DOHH2 (cell line): Measurements from ENCODE around the gene SMG6.

ENCODE experiments used
- H3F3A ChIP-seq: fragments of 200-600 bp; sonication (generic), shearing (Covaris generic); 2 replicates; pipeline ENCODE4 v1.6.0; 2016; ENCODE audit warnings: antibody characterized with exemption, mild to moderate bottlenecking; ENCODE audit not compliant: control insufficient read depth, insufficient read depth
- H3K27ac ChIP-seq: fragments of 200-600 bp; sonication (generic); 2 replicates; pipeline ENCODE4 v1.5.1; 2014; ENCODE audit warnings: low read depth, mild to moderate bottlenecking, low read length, moderate library complexity
- H3K27me3 ChIP-seq: fragments of 200-600 bp; sonication (generic); 2 replicates; pipeline ENCODE4 v1.6.1; 2014; ENCODE audit warnings: mild to moderate bottlenecking, low read length, mixed read lengths; ENCODE audit not compliant: control insufficient read depth
- H3K36me3 ChIP-seq: fragments of 200-600 bp; sonication (generic); 2 replicates; pipeline ENCODE4 v1.6.1; 2014; ENCODE audit warnings: mild to moderate bottlenecking, low read length, moderate library complexity, mixed read lengths; ENCODE audit not compliant: control insufficient read depth
- H3K4me1 ChIP-seq: fragments of 200-600 bp; sonication (generic); 2 replicates; pipeline ENCODE4 v1.6.1; 2014; ENCODE audit warnings: mild to moderate bottlenecking, low read length, mixed read lengths; ENCODE audit not compliant: control insufficient read depth
- H3K4me2 ChIP-seq: fragments of 200-600 bp; sonication (generic); 2 replicates; pipeline ENCODE4 v1.6.0; 2014; ENCODE audit warnings: mild to moderate bottlenecking, low read length, moderate library complexity
- H3K4me3 ChIP-seq: fragments of 200-600 bp; sonication (generic); 2 replicates; pipeline ENCODE4 v1.5.1; 2014; ENCODE audit warnings: mild to moderate bottlenecking, low read length, mixed read lengths
- H3K79me2 ChIP-seq: fragments of 200-600 bp; sonication (generic); 2 replicates; pipeline ENCODE4 v1.6.1; 2014; ENCODE audit warnings: mild to moderate bottlenecking, low read length, mixed read lengths; ENCODE audit not compliant: control insufficient read depth
- H3K9me2 ChIP-seq: fragments of 200-600 bp; sonication (generic); replicated peaks from 2 replicates; pipeline ENCODE4 v1.6.1; 2014; ENCODE audit warnings: mild to moderate bottlenecking, low read length, mixed read lengths; ENCODE audit not compliant: control insufficient read depth
- H3K9me3 ChIP-seq: fragments of 200-600 bp; sonication (generic); 2 replicates; pipeline ENCODE4 v1.6.1; 2014; ENCODE audit warnings: antibody characterized with exemption, low read length, mixed read lengths; ENCODE audit not compliant: control insufficient read depth, insufficient read depth
- H4K20me1 ChIP-seq: fragments of 200-600 bp; sonication (generic); 2 replicates; pipeline ENCODE4 v1.6.0; 2014; ENCODE audit warnings: low read depth, mild to moderate bottlenecking, antibody characterized with exemption, low read length, moderate library complexity; ENCODE audit not compliant: control insufficient read depth, insufficient read depth
- EZH2phosphoT487 ChIP-seq: fragments of 200-600 bp; sonication (generic); IDR thresholded peaks from 2 replicates; pipeline ENCODE4 v1.6.1; 2017; ENCODE audit warnings: borderline replicate concordance, mild to moderate bottlenecking, antibody characterized with exemption, low read length, moderate library complexity, mixed read lengths
- TF ChIP-seq, protein P1 (sequence below): fragments of 200-600 bp; sonication (generic); IDR thresholded peaks from one replicate; pipeline ENCODE4 v1.5.1; 2014; ENCODE audit warnings: antibody characterized with exemption, mild to moderate bottlenecking, low read depth, low read length; ENCODE audit not compliant: poor library complexity, severe bottlenecking

Gene SMG6

DNA sequence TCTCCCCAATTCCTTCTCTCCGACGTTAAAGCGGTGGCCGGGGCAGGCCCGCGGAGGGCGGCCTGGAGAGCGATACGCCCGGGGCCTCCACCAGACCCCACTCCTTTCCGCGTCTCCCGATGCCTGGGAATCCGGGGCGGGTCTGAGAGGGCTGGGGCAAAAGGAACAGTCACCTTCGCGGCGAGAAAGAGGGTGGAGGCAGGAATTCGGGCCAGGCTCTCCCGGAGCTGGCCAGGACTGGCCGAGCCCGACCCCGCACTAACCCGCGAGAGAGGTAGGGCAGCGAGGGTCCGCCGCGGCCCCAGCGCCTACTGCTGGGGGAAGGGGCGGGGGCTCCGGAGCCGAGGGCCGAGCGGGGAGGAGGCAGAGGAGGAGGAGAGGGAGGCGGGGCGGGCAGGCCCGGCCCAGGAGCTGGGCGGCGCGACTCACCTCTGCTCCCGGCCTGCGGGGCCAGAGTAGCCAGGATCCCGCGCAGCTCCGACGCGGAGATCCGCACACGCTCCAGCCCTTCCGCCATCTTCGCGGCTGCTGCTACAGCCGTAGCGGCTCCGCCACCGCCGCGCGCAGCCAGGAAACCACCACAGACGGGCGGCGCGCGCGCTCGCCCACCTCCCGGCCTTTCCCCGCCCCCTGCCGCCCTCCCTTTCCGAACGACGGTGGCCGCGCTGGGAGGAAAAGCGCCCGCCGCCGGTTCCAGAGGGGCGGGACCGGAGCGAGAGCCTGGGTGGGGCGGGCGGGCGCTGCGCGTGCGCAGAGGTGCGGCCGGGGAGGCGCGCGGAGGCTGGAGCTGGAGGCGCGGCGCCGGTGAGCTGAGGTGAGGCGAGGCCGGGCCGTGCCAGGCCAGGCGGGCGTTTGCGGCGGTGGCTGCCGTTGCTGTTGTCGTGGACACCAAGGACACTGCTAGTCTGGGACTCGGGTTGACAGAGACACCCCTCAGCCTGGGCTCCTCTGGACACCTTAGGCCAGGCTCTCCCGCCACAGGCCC, at the start of gene SMG6, which contains the start of gene SRR:
Gene SMG6, minus strand, starts transcription at position 582 of the 985 bp plus-strand sequence. Its CDS starts 65 bp downstream, at position 517.
Gene SRR, plus strand, starts transcription at position 747 of the 985 bp plus-strand sequence. CDS start 11,611 bp downstream, outside the sequence.
- TF ChIP-seq, protein P1, sequence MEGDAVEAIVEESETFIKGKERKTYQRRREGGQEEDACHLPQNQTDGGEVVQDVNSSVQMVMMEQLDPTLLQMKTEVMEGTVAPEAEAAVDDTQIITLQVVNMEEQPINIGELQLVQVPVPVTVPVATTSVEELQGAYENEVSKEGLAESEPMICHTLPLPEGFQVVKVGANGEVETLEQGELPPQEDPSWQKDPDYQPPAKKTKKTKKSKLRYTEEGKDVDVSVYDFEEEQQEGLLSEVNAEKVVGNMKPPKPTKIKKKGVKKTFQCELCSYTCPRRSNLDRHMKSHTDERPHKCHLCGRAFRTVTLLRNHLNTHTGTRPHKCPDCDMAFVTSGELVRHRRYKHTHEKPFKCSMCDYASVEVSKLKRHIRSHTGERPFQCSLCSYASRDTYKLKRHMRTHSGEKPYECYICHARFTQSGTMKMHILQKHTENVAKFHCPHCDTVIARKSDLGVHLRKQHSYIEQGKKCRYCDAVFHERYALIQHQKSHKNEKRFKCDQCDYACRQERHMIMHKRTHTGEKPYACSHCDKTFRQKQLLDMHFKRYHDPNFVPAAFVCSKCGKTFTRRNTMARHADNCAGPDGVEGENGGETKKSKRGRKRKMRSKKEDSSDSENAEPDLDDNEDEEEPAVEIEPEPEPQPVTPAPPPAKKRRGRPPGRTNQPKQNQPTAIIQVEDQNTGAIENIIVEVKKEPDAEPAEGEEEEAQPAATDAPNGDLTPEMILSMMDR: no peak
- TF ChIP-seq EZH2phosphoT487: no peak
- Histone ChIP-seq H3K9me2 (no peaks in the 10 kb centered on the region), H3K27me3 (no peaks in the 10 kb centered on the region), H3K27ac (peak within 1 kb of the TSS; percentile 51), H3K4me2 (peak within 1 kb of the TSS; percentile 74), H3K4me3 (peak within 1 kb of the TSS; percentile 95), H3K9me3 (no peaks in the 10 kb centered on the region), H4K20me1 (peaks cover 5% of the 10 kb centered on the region; the same call in 1 of the 2 replicates), H3F3A (peaks cover 7% of the 10 kb centered on the region; the same call in 1 of the 2 replicates), H3K36me3 (peaks cover 35% of the 10 kb centered on the region), H3K4me1 (peaks cover 15% of the 10 kb centered on the region), H3K79me2 (peaks cover 69% of the 10 kb centered on the region)

DNA sequence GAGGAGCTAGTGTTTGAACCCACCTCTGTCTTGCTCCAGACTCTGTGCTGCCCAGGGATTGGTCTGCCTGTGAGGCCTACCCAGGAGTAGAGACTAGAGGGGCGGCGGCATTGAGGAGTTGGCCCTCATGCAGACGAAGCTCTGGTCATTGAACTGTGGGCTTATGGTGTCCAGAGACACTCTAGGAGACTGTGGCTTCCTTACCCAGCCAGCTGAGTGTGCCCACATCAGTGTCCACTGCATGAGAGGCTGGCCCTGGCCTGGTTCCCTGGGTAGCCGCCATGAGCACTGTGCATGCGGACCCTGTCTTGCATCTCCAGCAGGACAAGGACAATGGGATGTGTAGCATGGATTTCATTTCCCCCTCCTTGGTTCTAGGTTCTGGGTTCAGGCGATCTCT, 47.7 kb upstream of the SMG6 start:
- H3F3A ChIP-seq: peaks cover 8% of the 10 kb centered on the region; the same call in 1 of the 2 replicates
- H3K4me2 ChIP-seq: no peak overlapping the region
- no peaks in the 10 kb centered on the region for H3K9me3 ChIP-seq
- no peaks in the 10 kb centered on the region for H3K79me2 ChIP-seq
- no peaks in the 10 kb centered on the region for H3K36me3 ChIP-seq
- no peak overlapping the region for H3K27ac ChIP-seq
- H3K4me1 ChIP-seq: peaks cover 10% of the 10 kb centered on the region
- H4K20me1 ChIP-seq: no peaks in the 10 kb centered on the region
- TF ChIP-seq, protein P1: no peak
- no peak for TF ChIP-seq EZH2phosphoT487
- H3K9me2 ChIP-seq: no peaks in the 10 kb centered on the region
- no peaks in the 10 kb centered on the region for H3K27me3 ChIP-seq
- H3K4me3 ChIP-seq: no peak overlapping the region

DNA sequence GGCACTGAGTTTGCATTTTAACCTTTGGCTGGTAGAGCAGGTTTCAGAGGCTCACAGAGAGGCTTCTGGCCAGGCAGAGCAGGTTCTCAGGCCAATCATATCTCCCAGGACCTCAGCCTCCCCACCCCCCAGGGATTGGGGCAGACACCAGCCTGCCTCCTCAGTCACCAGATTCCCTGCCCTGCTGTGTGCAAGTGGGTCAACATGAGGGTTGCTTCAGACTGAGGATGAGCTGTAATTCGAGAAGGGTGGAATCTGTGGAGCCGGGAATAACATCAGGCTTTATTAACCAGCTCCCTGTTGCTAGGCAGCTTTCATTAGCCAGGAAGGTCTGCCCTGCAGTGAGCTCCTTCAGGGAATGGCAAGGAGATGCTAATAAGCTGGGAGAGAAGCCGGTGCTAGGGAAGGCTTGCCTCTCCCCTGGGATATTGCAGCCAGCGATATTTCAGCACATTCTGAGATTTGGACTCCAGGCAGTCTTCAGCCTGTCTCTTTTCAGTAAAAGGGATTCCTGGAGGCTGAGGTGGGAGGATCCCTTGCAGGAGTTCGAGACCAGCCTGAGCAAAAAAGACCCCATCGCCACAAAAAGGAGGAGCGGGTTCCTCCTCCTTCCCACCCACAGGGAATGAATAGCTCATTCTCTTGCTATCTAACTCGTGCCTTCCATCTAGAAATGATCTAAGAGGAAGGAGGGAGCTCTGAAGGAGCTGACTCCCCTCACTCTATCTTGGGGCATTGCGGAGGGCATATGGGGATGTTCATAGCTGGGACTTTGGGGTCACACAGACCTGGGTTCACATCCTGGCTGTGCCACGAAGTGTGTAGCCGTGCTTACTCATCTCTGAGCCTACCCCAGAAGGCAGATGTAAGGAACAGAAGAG, 44.5 kb upstream of the SMG6 start:
- Histone ChIP-seq H3K4me2 (no peak overlapping the region), H3K27me3 (no peaks in the 10 kb centered on the region), H3K9me2 (no peaks in the 10 kb centered on the region), H3K27ac (no peak overlapping the region), H3K36me3 (no peaks in the 10 kb centered on the region), H3K4me3 (no peak overlapping the region), H3K9me3 (no peaks in the 10 kb centered on the region), H3K79me2 (no peaks in the 10 kb centered on the region), H4K20me1 (no peaks in the 10 kb centered on the region), H3F3A (no peaks in the 10 kb centered on the region), H3K4me1 (peaks cover under 1% of the 10 kb centered on the region; the same call in 1 of the 2 replicates)
- TF ChIP-seq EZH2phosphoT487: no peak
- TF ChIP-seq, protein P1: no peak
